GM12878 (cell line): ENCODE measurements around the gene CSF1. TPM values are rescaled to one million over a fixed set of nuclear protein-coding genes. Genes with fewer than 3 reads are reported as not detected.

ENCODE experiments used
- ATAC-seq: fragments of 200-7000 bp; cut with Tn5 transposase; 3 replicates; pipeline ENCODE4 v1.9.1; 2020; ENCODE audit warnings: mild to moderate bottlenecking, moderate library complexity
- BruUV-seq: library from RNA; stranded (reverse); fragments of 400-500 nt; replicated peaks from 2 replicates; lab custom pipeline; 2021; lab: Mats Ljungman, UMichigan
- CTCF ChIA-PET: fragments of 300-600 bp; sonication (Branson Sonifier 250); formaldehyde crosslinking; extraction: SDS; loops from one replicate; lab custom pipeline; 2021; ENCODE audit warnings: inconsistent platforms; lab: Yijun Ruan, JAX
- POLR2A ChIA-PET: fragments of 350-600 bp; formaldehyde crosslinking; extraction: SDS; loops from one replicate; lab custom pipeline; 2021; ENCODE audit warnings: inconsistent platforms; lab: Charles Lee
- RAD21 ChIA-PET: fragments of 300-600 bp; sonication (Branson Sonifier 250); formaldehyde crosslinking; loops from one replicate; lab custom pipeline; 2023; ENCODE audit warnings: antibody characterized with exemption; ENCODE audit not compliant: unreplicated experiment; lab: Charles Lee
- SMC1A ChIA-PET: fragments of 300-600 bp; sonication (Branson Sonifier 250); formaldehyde crosslinking; loops from one replicate; lab custom pipeline; 2023; ENCODE audit not compliant: unreplicated experiment, uncharacterized antibody; lab: Charles Lee
- DNase-seq: peaks from one replicate; pipeline ENCODE4 v3.0.0-alpha.2; 2011; ENCODE audit warnings: low read depth, low spot score
- FAIRE-seq: peaks from 3 replicates; lab custom pipeline; 2011; peaks lifted over from hg19 to GRCh38; lab: Jason Lieb, UNC
- H2AFZ ChIP-seq: 2 replicates; pipeline ENCODE4 v1.6.0; 2011; ENCODE audit warnings: low read depth, low read length, control low read depth; ENCODE audit not compliant: control insufficient read depth
- H3K27ac ChIP-seq: 2 replicates; pipeline ENCODE4 v1.5.1; 2011; ENCODE audit warnings: control low read depth; ENCODE audit not compliant: control insufficient read depth, insufficient read depth
- H3K27me3 ChIP-seq, 2 experiments: replicated peaks in 1 of 2; 2 replicates each; pipeline versions ENCODE4 v1.6.0 to v1.6.1; 2011; ENCODE audit warnings: low read length in 1 of 2; ENCODE audit not compliant: control insufficient read depth in 2 of 2, insufficient read depth in 2 of 2
- H3K36me3 ChIP-seq, 2 experiments: 2 replicates each; pipeline ENCODE4 v1.5.1; 2011; ENCODE audit warnings: low read length in 1 of 2; ENCODE audit not compliant: control insufficient read depth in 2 of 2, insufficient read depth in 2 of 2
- H3K4me1 ChIP-seq: 2 replicates; pipeline ENCODE4 v1.6.1; 2011; ENCODE audit warnings: mild to moderate bottlenecking, low read length, moderate library complexity, mixed read lengths; ENCODE audit not compliant: control insufficient read depth, insufficient read depth
- H3K4me2 ChIP-seq: 2 replicates; pipeline ENCODE4 v1.6.0; 2011; ENCODE audit warnings: control low read depth; ENCODE audit not compliant: control insufficient read depth, insufficient read depth
- H3K4me3 ChIP-seq: fragments of 200-600 bp; sonication (generic); 2 replicates; pipeline ENCODE4 v1.5.1; 2016
- H3K79me2 ChIP-seq: 2 replicates; pipeline ENCODE4 v1.6.0; 2011; ENCODE audit warnings: low read length; ENCODE audit not compliant: control insufficient read depth, insufficient read depth
- H3K9ac ChIP-seq: 2 replicates; pipeline ENCODE4 v1.8.0; 2011; ENCODE audit warnings: low read length, control low read depth, mixed read lengths; ENCODE audit not compliant: control insufficient read depth, insufficient read depth
- H3K9me3 ChIP-seq: replicated peaks from 3 replicates; pipeline ENCODE4 v1.5.1; 2011; ENCODE audit warnings: mild to moderate bottlenecking, low read length; ENCODE audit not compliant: control insufficient read depth, insufficient read depth
- H4K20me1 ChIP-seq: 2 replicates; pipeline ENCODE4 v1.6.0; 2011; ENCODE audit not compliant: control insufficient read depth, insufficient read depth
- BHLHE40 ChIP-seq, 2 experiments: fragments of 450-650 bp in 1 of 2; IDR thresholded peaks; 2 replicates each; pipeline ENCODE4 v1.6.1; 2011 to 2017; ENCODE audit warnings: low read depth in 2 of 2, borderline replicate concordance in 1 of 2, improper control_type of control experiment in 1 of 2, low read length in 1 of 2, mild to moderate bottlenecking in 1 of 2
- MEF2B ChIP-seq: fragments of 450-650 bp; IDR thresholded peaks from 2 replicates; pipeline ENCODE4 v1.6.1; 2018; ENCODE audit warnings: mild to moderate bottlenecking, moderate library complexity; ENCODE audit not compliant: partially characterized antibody, poor library complexity, severe bottlenecking
- NFYA ChIP-seq: IDR thresholded peaks from 2 replicates; pipeline ENCODE4 v1.6.1; 2011; ENCODE audit warnings: low read depth, mild to moderate bottlenecking, low read length, improper control_type of control experiment, borderline replicate concordance
- RUNX3 ChIP-seq: IDR thresholded peaks from 2 replicates; pipeline ENCODE4 v1.6.1; 2012; ENCODE audit warnings: low read length, inconsistent platforms
- ZNF24 ChIP-seq: fragments of 450-650 bp; IDR thresholded peaks from 2 replicates; pipeline ENCODE4 v1.6.1; 2017; ENCODE audit warnings: antibody characterized with exemption, mild to moderate bottlenecking
- WGBS: methylation state at CpG from one replicate; pipeline ENCODE4 v1.1.6; 2016; ENCODE audit warnings: low lambda C conversion rate; ENCODE audit not compliant: insufficient replicate concordance, insufficient coverage; ENCODE audit errors: missing lambda C conversion rate; 5-methylcytosine and 5-hydroxymethylcytosine counted together
- in situ Hi-C: fragments of 300-500 bp; cut with MboI; formaldehyde crosslinking; loops from 9 replicates; pipeline ENCODE4 v1.14.3; 2018; ENCODE audit warnings: mixed read lengths
- intact Hi-C: fragments of 100-400 bp; cut with micrococcal nuclease; formaldehyde crosslinking; loops from one replicate; pipeline ENCODE4 v1.14.2; 2022; ENCODE audit not compliant: unreplicated experiment
- polyA plus RNA-seq, 11 experiments: library from polyadenylated mRNA; depleted of rRNA in 4 of 11; unstranded in 6 of 11; stranded (reverse) in 5 of 11; fragments of >200 nt; fragmentation: Nextera tagmentation in 4 of 11; fragmentation: Illumina TruSeq in 1 of 11; extraction: Ambion mirVana in 4 of 11; extraction: Trizol in 1 of 11; gene quantifications; 1 replicate in 1 of 11; 2 replicates in 10 of 11; pipeline versions ENCODE4 v1.2.1 to v1.2.3, GENCODE V29; 2011 to 2016; ENCODE audit warnings: inconsistent platforms in 2 of 11, missing spikeins in 2 of 11, low read depth in 1 of 11
- total RNA-seq, 4 experiments: library from RNA; depleted of rRNA in 3 of 4; stranded (reverse); fragments of >200 nt in 3 of 4; fragmentation: Illumina TruSeq in 1 of 4; extraction: Trizol in 1 of 4; gene quantifications; 2 replicates each; pipeline versions ENCODE4 v1.2.1 to v1.2.3, GENCODE V29; 2013 to 2021
- TF ChIP-seq, protein P1 (sequence below): fragments of 150-350 bp; IDR thresholded peaks from 2 replicates; pipeline ENCODE4 v1.6.1; 2016; ENCODE audit warnings: low read depth, low read length

Gene CSF1
- total and polyA plus RNA-seq, 10 of the 15 experiments (the other 5 are each of a cell fraction or from before 2014, with no cell fraction given): 1.2 to 32.4 (median 13.0) TPM

DNA sequence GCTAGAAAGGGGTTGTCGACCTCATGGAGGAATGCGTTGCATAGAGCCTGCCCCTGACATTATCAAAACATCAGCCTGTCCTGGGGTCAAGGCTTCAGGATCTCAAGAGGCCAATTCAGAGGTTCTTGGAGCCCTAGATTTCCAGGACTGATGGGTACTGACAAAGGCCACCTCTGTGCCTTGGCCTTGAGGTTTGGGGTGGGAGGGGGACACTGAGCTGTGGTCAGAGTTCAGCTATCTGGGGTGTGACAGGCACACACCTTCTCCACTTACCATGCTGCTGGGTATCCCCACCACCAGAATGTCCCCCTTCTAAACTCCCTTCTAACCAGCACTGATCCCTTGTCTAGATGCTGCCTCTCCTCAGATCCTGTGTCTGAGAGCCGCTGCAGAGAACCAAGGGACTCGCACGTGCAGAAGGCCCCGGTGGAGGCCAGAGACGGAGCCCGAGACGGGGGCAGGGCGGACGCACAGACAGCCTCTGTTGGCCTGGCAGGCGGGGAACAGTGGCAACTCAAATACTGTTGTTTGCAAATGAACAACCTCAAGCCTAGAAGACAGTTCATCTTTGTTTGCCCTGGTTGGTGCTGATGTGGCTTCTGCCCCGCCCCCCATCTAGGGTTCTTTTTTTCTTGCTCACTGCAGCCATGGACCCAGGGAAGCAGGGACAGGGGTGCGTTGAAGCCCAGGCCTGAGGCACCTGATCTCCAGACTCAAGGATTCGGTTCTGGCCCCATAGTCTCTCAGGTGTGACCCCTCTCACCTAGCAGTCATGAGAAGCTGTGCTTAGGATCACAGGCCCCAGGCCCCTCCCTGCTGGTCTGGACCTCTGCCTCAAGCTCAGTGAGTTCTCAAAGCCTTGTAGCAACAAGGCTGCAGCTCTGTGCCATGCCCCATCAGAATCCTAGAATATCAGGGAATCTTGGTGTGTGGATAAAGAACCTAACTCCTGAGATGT lies 28.1 kb upstream of the CSF1 start:
- in situ Hi-C loops (no loop called here), intact Hi-C loops (no loop called here)
- H3K9me3 ChIP-seq: no peaks in the 10 kb centered on the region
- ATAC-seq: no peak
- ChIA-PET SMC1A (interaction anchor here (1.4 kb wide), 1 partner anchor 12 kb away, joined by 5 read pairs; no protein-coding TSS in a partner anchor), RAD21 (interaction anchor here (0.6 kb wide), 1 partner anchor 882 kb away, joined by 3 read pairs; no protein-coding TSS in a partner anchor), CTCF (interaction anchor here (1.0 kb wide), 1 partner anchor 10 kb away, joined by 3 read pairs; no protein-coding TSS in a partner anchor), POLR2A (interaction anchor here (1.3 kb wide), 1 partner anchor 26 kb away, joined by 4 read pairs; no protein-coding TSS in a partner anchor)
- H3K36me3 ChIP-seq: no peaks in the 10 kb centered on the region
- no peaks in the 10 kb centered on the region for H3K27me3 ChIP-seq
- H2AFZ ChIP-seq: no peak overlapping the region
- no peak overlapping the region for H3K9ac ChIP-seq
- WGBS: 57% methylated on average over 15 of the region's 15 CpGs
- H3K4me2 ChIP-seq: no peak overlapping the region
- H3K4me1 ChIP-seq: peaks cover 9% of the 10 kb centered on the region
- no TSS peak for BruUV-seq
- H3K27ac ChIP-seq: no peak overlapping the region
- H4K20me1 ChIP-seq: no peaks in the 10 kb centered on the region
- no peaks in the 10 kb centered on the region for H3K79me2 ChIP-seq
- TF ChIP-seq RUNX3 (no peak), MEF2B (no peak), BHLHE40 (IDR thresholded peaks at IDR 0.05; ENCODE audit: borderline replicate concordance in 1 of 2, low read depth in 2 of 2, low read length in 1 of 2) (peak in 1 of 2 experiments; percentile 20; a peak in 1 of 4 replicates), NFYA (no peak), ZNF24 (no peak)
- TF ChIP-seq, protein P1, sequence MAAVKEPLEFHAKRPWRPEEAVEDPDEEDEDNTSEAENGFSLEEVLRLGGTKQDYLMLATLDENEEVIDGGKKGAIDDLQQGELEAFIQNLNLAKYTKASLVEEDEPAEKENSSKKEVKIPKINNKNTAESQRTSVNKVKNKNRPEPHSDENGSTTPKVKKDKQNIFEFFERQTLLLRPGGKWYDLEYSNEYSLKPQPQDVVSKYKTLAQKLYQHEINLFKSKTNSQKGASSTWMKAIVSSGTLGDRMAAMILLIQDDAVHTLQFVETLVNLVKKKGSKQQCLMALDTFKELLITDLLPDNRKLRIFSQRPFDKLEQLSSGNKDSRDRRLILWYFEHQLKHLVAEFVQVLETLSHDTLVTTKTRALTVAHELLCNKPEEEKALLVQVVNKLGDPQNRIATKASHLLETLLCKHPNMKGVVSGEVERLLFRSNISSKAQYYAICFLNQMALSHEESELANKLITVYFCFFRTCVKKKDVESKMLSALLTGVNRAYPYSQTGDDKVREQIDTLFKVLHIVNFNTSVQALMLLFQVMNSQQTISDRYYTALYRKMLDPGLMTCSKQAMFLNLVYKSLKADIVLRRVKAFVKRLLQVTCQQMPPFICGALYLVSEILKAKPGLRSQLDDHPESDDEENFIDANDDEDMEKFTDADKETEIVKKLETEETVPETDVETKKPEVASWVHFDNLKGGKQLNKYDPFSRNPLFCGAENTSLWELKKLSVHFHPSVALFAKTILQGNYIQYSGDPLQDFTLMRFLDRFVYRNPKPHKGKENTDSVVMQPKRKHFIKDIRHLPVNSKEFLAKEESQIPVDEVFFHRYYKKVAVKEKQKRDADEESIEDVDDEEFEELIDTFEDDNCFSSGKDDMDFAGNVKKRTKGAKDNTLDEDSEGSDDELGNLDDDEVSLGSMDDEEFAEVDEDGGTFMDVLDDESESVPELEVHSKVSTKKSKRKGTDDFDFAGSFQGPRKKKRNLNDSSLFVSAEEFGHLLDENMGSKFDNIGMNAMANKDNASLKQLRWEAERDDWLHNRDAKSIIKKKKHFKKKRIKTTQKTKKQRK: no peak
- no peak overlapping the region for H3K4me3 ChIP-seq
- FAIRE-seq: no peak
- no peak for DNase-seq
